Astrocyte (in vitro differentiated cells and primary cell): ENCODE measurements around the gene SLC4A7. TPM values are rescaled to one million over a fixed set of nuclear protein-coding genes. Genes with fewer than 3 reads are reported as not detected.

Experiments used
- DNase-seq: peaks from one replicate; pipeline ENCODE4 v3.0.0-alpha.2; 2010; ENCODE audit warnings: low read depth
- FAIRE-seq: peaks from 2 replicates; lab custom pipeline; 2011; peaks lifted over from hg19 to GRCh38; lab: Jason Lieb, UNC
- H2AFZ ChIP-seq: 2 replicates; pipeline ENCODE4 v1.6.0; 2012; ENCODE audit warnings: low read depth, low read length, inconsistent platforms
- H3K27ac ChIP-seq: 2 replicates; pipeline ENCODE4 v1.5.1; 2011; ENCODE audit warnings: low read depth, low read length, inconsistent platforms
- H3K27me3 ChIP-seq: 2 replicates; pipeline ENCODE4 v1.6.0; 2011; ENCODE audit warnings: low read length, inconsistent platforms; ENCODE audit not compliant: insufficient read depth
- H3K36me3 ChIP-seq: 2 replicates; pipeline ENCODE4 v1.5.1; 2011; ENCODE audit warnings: low read length, inconsistent platforms; ENCODE audit not compliant: insufficient read depth
- H3K4me1 ChIP-seq: 2 replicates; pipeline ENCODE4 v1.5.1; 2011; ENCODE audit warnings: low read length, inconsistent platforms; ENCODE audit not compliant: insufficient read depth
- H3K4me2 ChIP-seq: 2 replicates; pipeline ENCODE4 v1.6.0; 2012; ENCODE audit warnings: low read length, inconsistent platforms
- H3K4me3 ChIP-seq: 2 replicates; pipeline ENCODE4 v1.5.1; 2011; ENCODE audit warnings: low read depth, mild to moderate bottlenecking, low read length, inconsistent platforms; ENCODE audit not compliant: insufficient read depth
- H3K79me2 ChIP-seq: 2 replicates; pipeline ENCODE4 v1.6.0; 2012; ENCODE audit warnings: mild to moderate bottlenecking, low read length, inconsistent platforms; ENCODE audit not compliant: insufficient read depth
- H3K9ac ChIP-seq: 2 replicates; pipeline ENCODE4 v1.6.0; 2012; ENCODE audit warnings: mild to moderate bottlenecking, low read length, inconsistent platforms
- H3K9me3 ChIP-seq: 2 replicates; pipeline ENCODE4 v1.5.1; 2012; ENCODE audit warnings: low read depth, mild to moderate bottlenecking, low read length, inconsistent platforms; ENCODE audit not compliant: insufficient read depth
- H4K20me1 ChIP-seq: 2 replicates; pipeline ENCODE4 v1.6.0; 2012; ENCODE audit warnings: low read length, inconsistent platforms; ENCODE audit not compliant: insufficient read depth
- H3K27ac Mint-ChIP-seq: one replicate; pipeline ENCODE4 v1.8.0; 2021; ENCODE audit warnings: mild to moderate bottlenecking, mixed read lengths; ENCODE audit not compliant: unreplicated experiment
- H3K27me3 Mint-ChIP-seq: one replicate; pipeline ENCODE4 v1.8.0; 2021; ENCODE audit warnings: low read depth, mixed read lengths; ENCODE audit not compliant: unreplicated experiment
- H3K36me3 Mint-ChIP-seq: one replicate; pipeline ENCODE4 v1.8.0; 2021; ENCODE audit warnings: low read depth, mixed read lengths; ENCODE audit not compliant: unreplicated experiment
- H3K4me1 Mint-ChIP-seq: one replicate; pipeline ENCODE4 v1.8.0; 2021; ENCODE audit warnings: low read depth, mixed read lengths; ENCODE audit not compliant: unreplicated experiment
- H3K4me3 Mint-ChIP-seq: one replicate; pipeline ENCODE4 v1.8.0; 2021; ENCODE audit warnings: mild to moderate bottlenecking, moderate library complexity, mixed read lengths; ENCODE audit not compliant: unreplicated experiment
- H3K9me3 Mint-ChIP-seq: one replicate; pipeline ENCODE4 v1.8.0; 2021; ENCODE audit warnings: mild to moderate bottlenecking, mixed read lengths; ENCODE audit not compliant: unreplicated experiment
- EZH2 ChIP-seq: IDR thresholded peaks from 2 replicates; pipeline ENCODE4 v1.6.1; 2012; ENCODE audit warnings: mild to moderate bottlenecking, low read length, inconsistent platforms; ENCODE audit not compliant: insufficient read depth
- total RNA-seq: library from RNA; stranded (reverse); gene quantifications from 2 replicates; pipeline ENCODE4 v1.2.1, GENCODE V29; 2021
- TF ChIP-seq, protein P1 (sequence below): IDR thresholded peaks from 2 replicates; pipeline ENCODE4 v1.5.1; 2011; ENCODE audit warnings: low read depth, mild to moderate bottlenecking, inconsistent platforms, low read length, moderate library complexity; ENCODE audit not compliant: insufficient read depth

The SLC4A7 gene
- total RNA-seq, 1 donor from 2014 or later: 68.7 TPM

- no peak overlapping the region for H3K27ac ChIP-seq
- no peak for FAIRE-seq
- no peaks in the 10 kb centered on the region for H3K9me3 ChIP-seq
- no peaks in the 10 kb centered on the region for H3K4me1 ChIP-seq
- no peaks in the 10 kb centered on the region for H4K20me1 ChIP-seq
- no peaks in the 10 kb centered on the region for H3K4me1 Mint-ChIP-seq
- peaks cover 5% of the 10 kb centered on the region for H3K36me3 ChIP-seq
- H3K27me3 ChIP-seq: no peaks in the 10 kb centered on the region
- H3K79me2 ChIP-seq: no peaks in the 10 kb centered on the region
- no peak overlapping the region for H3K9ac ChIP-seq
- no peak for DNase-seq
- no peak overlapping the region for H3K27ac Mint-ChIP-seq
- H3K4me3 ChIP-seq: no peak overlapping the region
- H2AFZ ChIP-seq: no peak overlapping the region
- no peaks in the 10 kb centered on the region for H3K9me3 Mint-ChIP-seq
- TF ChIP-seq, protein P1, sequence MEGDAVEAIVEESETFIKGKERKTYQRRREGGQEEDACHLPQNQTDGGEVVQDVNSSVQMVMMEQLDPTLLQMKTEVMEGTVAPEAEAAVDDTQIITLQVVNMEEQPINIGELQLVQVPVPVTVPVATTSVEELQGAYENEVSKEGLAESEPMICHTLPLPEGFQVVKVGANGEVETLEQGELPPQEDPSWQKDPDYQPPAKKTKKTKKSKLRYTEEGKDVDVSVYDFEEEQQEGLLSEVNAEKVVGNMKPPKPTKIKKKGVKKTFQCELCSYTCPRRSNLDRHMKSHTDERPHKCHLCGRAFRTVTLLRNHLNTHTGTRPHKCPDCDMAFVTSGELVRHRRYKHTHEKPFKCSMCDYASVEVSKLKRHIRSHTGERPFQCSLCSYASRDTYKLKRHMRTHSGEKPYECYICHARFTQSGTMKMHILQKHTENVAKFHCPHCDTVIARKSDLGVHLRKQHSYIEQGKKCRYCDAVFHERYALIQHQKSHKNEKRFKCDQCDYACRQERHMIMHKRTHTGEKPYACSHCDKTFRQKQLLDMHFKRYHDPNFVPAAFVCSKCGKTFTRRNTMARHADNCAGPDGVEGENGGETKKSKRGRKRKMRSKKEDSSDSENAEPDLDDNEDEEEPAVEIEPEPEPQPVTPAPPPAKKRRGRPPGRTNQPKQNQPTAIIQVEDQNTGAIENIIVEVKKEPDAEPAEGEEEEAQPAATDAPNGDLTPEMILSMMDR: no peak
- TF ChIP-seq EZH2: no peak
- H3K4me3 Mint-ChIP-seq: no peak overlapping the region
- H3K27me3 Mint-ChIP-seq: no peaks in the 10 kb centered on the region
- H3K36me3 Mint-ChIP-seq: no peaks in the 10 kb centered on the region
- H3K4me2 ChIP-seq: no peak overlapping the region
These were observed 130.0 kb downstream of the SLC4A7 start for GRCh38 chr3:27354161-27354560.

DNA sequence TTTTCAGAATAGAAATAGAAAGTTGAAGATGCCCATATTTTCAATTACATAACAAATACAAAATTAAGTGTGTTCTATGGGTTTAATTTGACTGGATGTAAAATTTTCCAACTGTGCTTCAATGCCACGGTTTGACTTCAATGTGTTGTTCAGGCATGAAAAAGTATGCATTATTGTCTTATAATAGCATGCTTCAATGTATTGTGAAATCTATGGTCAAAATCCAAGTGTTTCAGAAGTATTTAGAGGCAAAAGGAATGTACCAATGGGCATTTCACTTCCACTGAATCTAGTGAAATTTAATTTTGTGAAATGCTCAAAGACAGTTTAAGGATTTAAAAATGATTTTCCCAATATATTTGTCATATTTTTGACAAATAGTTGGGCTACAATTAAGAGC lies 131.0 kb downstream of the SLC4A7 start:
- no peak for DNase-seq
- Mint-ChIP-seq H3K27ac (no peak overlapping the region), H3K9me3 (no peaks in the 10 kb centered on the region), H3K27me3 (no peaks in the 10 kb centered on the region), H3K36me3 (peaks cover 4% of the 10 kb centered on the region), H3K4me3 (no peak overlapping the region), H3K4me1 (no peaks in the 10 kb centered on the region)
- H4K20me1 ChIP-seq: no peaks in the 10 kb centered on the region
- H3K27me3 ChIP-seq: no peaks in the 10 kb centered on the region
- peaks cover 5% of the 10 kb centered on the region for H3K36me3 ChIP-seq
- no peaks in the 10 kb centered on the region for H3K9me3 ChIP-seq
- no peak overlapping the region for H3K27ac ChIP-seq
- FAIRE-seq: peak; percentile 43
- H2AFZ ChIP-seq: no peak overlapping the region
- H3K4me2 ChIP-seq: no peak overlapping the region
- H3K79me2 ChIP-seq: no peaks in the 10 kb centered on the region
- no peak overlapping the region for H3K4me3 ChIP-seq
- H3K9ac ChIP-seq: no peak overlapping the region
- H3K4me1 ChIP-seq: no peaks in the 10 kb centered on the region
- TF ChIP-seq, protein P1: no peak
- TF ChIP-seq EZH2: no peak

GRCh38 chr3:27352047-27352446 lies 132.1 kb downstream of the SLC4A7 start:
- Histone ChIP-seq H3K36me3 (peaks cover 5% of the 10 kb centered on the region), H3K4me2 (no peak overlapping the region), H2AFZ (no peak overlapping the region), H3K4me3 (no peak overlapping the region), H4K20me1 (no peaks in the 10 kb centered on the region), H3K9ac (no peak overlapping the region), H3K4me1 (no peaks in the 10 kb centered on the region), H3K9me3 (no peaks in the 10 kb centered on the region), H3K79me2 (no peaks in the 10 kb centered on the region), H3K27ac (no peak overlapping the region), H3K27me3 (no peaks in the 10 kb centered on the region)
- Mint-ChIP-seq H3K27ac (no peak overlapping the region), H3K27me3 (no peaks in the 10 kb centered on the region), H3K4me1 (no peaks in the 10 kb centered on the region), H3K4me3 (no peak overlapping the region), H3K36me3 (peaks cover 7% of the 10 kb centered on the region), H3K9me3 (no peaks in the 10 kb centered on the region)
- TF ChIP-seq, protein P1: no peak
- TF ChIP-seq EZH2: no peak
- DNase-seq (no peak), FAIRE-seq (no peak)
